NOMO-1 treated with DMSO at 0.1 percent for 48 hours (cell line): ENCODE data around the gene SLC25A24.
"Not testable (repeated sequence)": the region's sequence is repeated elsewhere in the genome, so short reads cannot be mapped to it uniquely, and the experiment has no call there.

ENCODE experiments used
- DNase-seq: peaks from one replicate; lab custom pipeline; 2025; ENCODE audit not compliant: unreplicated experiment; lab: John Stamatoyannopoulos, UW

SLC25A24 gene

GRCh38 chr1:108140936-108141335 is 59.2 kb downstream of the SLC25A24 start:
- DNase-seq = no peak

DNA sequence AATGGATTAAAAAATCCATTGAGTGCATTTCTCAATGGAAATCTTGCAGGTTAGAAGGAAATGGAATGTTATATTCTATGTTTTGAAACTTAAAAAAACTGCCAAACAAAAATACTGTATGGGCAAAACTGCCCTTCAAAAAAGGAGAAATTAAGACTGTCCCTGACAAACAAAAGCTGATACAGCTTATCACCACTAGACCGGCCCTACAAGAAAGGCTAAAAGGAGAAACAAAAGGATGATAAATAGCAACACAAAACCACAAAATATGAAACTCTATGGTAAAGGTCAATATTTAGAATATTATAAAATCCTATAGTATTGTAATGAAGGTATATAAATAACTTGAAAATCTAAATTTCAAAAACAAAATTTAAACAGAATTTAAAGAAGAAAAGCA is 60.0 kb downstream of the SLC25A24 start:
- DNase-seq = no peak

GRCh38 chr1:108139555-108139954 is 60.6 kb downstream of the SLC25A24 start:
- DNase-seq = not testable (repeated sequence)

DNA sequence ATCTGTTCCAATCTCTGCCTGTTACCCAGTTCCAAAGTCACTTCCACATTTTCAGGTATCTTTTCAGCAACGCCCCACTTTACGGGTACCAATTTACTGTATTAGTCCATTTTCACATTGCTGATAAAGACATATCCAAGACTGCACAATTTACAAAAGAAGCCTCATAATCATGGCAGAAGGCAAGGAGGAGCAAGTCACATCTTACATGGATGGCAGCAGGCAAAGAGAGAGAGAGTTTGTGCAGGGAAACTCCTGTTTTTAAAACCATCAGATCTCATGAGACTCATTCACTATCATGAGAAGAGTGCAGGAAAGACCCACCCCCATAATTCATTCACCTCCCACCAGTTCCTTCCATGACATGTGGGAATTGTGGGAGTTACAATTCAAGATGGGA is 67.0 kb downstream of the SLC25A24 start:
- DNase-seq = not testable (repeated sequence)

GRCh38 chr1:108132367-108132766 is 67.8 kb downstream of the SLC25A24 start:
- not testable (repeated sequence) for DNase-seq

DNA sequence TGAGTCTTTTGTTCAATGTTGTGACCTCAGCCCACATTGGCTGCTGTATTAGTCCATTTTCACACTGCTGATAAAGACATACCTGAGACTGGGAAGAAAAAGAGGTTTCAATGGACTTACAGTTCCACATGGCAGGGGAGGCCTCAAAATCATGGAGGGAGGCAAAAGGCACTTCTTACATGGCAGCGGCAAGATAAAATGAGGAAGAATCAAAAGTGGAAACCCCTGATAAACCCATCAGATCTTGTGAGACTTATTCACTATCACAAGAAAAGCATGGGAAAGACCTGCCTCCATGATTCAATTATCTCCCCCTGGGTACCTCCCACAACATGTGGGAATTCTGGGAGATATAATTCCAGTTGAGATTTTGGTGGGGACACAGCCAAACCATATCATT is 68.9 kb downstream of the SLC25A24 start:
- not testable (repeated sequence) for DNase-seq

- peak; percentile 66 for DNase-seq
Observed at GRCh38 chr1:108130794-108131193, 69.3 kb downstream of the SLC25A24 start.

- DNase-seq = no peak
Observed at GRCh38 chr1:108129999-108130398, 70.1 kb downstream of the SLC25A24 start.

DNA sequence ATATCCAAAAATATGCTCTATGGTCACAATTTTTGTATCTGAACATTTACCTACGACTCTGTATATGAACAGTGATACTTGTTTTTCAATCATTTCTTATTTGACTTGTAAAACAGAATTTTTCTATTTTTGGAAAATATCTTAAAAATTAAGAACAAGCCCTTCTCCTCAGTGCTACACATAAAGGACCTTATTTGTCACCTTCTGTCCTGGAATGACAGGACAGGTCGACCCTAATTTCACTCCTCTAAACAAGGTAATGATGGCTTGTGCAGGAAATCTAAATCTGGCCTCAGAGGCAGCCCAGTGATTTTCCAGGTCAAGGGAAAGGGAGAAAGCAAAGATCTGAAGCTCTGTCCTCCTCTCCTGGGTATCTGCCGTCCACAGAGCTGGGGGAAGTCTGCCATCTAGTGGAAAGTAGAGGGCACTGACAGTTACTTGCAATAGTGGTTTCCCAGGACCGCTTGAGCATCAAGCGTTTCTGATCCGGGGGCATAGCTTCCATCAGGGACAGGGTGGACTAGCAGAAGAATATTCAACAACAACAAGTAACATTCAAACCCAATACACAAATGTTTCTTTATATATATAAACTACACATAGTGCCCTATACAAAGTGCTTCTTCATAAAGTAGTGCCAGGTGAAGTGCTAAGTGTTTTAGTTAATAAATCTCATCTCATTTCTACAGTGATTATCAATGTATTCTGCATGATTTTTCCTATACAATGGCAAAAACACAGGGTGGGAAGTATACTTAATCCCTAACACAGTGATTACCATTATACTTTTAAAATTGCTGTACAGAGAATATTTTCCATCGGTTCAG is 74.6 kb downstream of the SLC25A24 start:
- peak; percentile 70 for DNase-seq

- DNase-seq = no peak
Observed at GRCh38 chr1:108124622-108125311, 75.4 kb downstream of the SLC25A24 start.

DNA sequence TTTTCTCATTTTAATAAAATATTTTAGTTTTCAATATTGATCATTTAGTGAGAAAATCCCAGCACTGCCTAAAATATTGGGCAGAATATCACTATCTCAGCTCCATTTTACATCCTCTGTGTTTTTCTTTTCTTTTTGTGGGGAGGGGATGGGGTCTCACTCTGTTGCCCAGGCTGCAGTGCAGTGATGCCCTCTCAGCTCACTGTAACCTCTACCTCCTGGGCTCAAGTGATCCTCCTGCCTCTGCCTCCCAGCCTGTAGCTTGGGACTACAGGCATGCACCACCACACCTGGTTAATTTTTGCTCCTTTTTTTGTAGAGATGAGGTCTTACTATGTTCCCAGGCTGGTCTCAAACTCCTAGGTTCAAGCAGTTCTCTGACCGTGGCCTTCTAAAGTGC is 76.1 kb downstream of the SLC25A24 start:
- no peak for DNase-seq

DNA sequence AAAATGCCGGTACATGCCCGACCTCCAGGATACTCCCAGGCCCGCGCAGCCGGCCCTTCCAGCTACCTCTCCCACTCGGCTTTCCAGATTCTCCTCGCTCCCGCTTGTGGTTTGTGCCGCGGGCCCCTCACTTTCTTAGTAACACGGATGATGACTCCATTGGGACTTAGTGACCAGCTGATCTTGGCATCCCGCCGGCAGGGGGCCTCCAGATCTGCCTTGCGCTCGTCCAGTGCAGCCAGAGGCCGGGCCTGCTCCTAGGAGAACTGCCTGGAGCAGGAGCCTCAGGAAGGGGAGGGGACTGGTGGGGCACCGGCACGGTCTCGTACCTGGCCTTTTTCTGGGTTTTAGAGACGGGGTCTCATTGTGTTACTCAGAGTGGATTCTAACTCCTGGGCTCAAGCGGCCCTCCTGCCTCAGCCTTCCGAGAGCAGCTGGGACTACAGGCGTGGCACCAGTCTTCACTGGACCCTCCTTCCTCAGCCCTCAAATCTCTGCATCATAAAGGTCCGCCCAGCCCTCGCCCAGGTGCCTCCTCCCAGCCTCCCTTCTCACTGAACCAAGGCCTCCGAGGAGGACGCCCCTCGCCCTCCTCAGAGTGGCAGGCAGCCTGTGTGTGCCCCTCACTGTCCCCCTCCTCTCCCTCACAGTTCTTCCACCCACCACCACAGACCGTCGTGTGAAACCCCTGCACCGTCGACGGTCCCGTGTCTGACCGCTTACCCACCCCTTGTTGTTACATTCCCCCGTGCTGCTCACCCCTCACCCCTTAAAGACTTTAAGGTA is 78.6 kb downstream of the SLC25A24 start:
- no peak for DNase-seq

DNA sequence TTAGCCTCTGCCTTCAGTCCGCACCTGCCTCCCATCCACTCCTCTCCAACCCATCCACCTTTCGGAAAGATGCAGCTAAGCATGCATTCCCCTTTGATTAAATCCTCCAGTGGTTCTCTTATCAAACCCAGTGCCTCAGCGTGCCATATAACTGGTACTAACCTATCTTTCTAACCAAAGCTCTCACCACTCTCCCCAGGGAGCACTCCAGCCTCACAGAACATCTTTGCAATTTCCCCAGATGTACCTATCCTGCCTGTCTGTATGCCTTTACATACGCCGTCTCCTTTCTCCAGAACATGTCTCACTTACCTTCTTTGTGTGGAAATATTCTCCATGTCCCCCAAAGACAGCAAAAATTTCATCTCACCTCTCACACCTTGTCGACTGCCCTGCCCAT is 80.0 kb downstream of the SLC25A24 start:
- DNase-seq = no peak

- DNase-seq = no peak
Observed at GRCh38 chr1:108119500-108119899, 80.6 kb downstream of the SLC25A24 start.

DNA sequence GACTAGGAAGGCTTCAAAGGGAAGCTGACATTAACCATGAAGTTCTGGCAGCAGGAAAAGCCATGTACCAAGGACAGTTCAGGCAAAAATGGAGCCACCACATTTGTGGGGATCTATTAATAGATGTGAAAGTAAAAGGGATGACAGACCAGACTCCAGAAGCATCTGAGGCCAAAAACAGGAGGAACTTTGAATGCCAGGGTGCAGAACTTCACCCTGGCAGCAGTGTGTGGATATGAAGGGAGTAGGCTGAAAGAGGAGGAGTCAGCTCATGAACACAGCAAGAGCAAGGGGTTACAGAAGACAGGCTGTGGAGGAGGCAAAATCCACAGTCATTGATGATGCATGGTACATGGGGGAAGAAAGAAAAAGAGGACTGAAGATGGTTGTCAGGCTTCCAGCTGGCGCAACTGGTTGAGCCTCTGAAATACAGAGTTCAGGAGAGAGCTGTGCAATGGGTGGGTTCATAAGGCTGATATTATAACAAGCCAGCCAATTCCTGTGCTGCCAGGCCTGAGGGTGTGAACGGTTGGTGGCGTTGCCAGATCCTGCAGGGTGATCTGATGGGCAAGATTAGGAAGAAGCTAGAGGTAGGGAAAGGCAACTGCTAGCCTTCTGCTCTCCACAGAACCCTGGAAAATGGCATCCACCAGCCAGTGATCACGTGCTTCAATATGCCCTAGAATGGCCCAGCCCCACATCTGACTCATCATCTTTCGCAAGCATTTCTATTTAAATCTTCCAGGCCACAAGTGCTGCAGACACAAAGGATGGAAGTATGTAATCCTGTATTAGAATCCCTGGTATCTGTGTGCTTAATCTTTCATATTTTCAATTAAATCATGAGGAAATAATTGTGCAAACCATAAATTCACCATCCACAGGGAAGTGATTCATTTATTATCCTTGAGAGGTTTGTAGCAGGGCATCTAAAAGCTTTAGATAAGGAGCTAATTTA is 81.9 kb downstream of the SLC25A24 start:
- peak; percentile 85 for DNase-seq

- no peak for DNase-seq
Observed at GRCh38 chr1:108117237-108117636, 82.9 kb downstream of the SLC25A24 start.

DNA sequence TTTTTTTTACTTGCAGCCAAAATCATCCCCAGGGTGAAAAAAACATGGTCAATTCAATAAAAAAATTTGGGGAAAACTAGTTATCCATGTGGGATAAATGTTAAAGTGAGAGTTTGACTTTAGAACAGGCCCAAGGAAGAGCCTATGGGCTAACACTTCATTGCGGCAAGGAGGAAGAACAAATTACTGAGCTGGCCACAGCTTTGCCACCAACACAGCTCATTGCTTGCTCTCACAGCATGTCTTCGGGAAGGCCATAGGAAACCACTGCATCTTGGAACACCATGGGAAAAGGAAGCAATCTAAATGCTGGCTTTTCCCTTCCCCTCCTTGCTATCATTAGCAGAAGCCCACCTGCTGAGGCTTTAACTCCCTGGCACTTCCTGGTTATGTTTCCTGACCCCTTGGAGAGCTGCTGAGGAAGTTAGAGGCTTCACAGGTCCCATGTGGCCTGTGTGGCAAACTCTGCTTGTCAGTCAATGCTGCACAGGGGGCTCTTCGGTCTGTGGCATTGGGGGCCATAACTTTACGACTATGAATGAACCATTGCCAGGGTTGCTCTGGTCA is 86.0 kb downstream of the SLC25A24 start:
- peak; percentile 43 for DNase-seq

DNA sequence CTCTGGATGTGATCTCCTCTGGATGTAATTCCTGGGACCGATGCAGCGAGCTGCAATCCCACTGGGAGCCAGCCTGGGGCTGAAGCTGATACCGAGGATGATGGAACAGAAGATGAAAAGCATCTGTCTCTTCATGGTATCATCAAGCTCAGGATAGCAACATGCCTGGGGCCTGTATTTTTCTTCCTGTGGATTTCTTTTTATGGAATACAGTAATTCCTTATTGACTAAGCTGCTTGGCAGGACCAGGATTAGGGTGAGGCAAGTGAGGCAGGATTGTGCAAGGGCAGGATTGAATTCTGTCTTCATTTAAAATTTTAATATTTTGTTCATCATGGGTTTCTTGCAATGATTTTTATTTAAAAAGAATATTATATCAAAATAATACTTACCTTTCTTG is 86.6 kb downstream of the SLC25A24 start:
- DNase-seq = no peak

- no peak for DNase-seq
Observed at GRCh38 chr1:108109295-108109973, 90.7 kb downstream of the SLC25A24 start.

GRCh38 chr1:108108119-108108518 is 92.0 kb downstream of the SLC25A24 start:
- DNase-seq = no peak
